Right hindlimb (tissue), 1 donor: ENCODE measurements around the gene MOV10L1.

ENCODE experiments used
- DNase-seq: peaks from one replicate; pipeline ENCODE4 v3.0.0-alpha.2; 2018

Gene MOV10L1

DNA sequence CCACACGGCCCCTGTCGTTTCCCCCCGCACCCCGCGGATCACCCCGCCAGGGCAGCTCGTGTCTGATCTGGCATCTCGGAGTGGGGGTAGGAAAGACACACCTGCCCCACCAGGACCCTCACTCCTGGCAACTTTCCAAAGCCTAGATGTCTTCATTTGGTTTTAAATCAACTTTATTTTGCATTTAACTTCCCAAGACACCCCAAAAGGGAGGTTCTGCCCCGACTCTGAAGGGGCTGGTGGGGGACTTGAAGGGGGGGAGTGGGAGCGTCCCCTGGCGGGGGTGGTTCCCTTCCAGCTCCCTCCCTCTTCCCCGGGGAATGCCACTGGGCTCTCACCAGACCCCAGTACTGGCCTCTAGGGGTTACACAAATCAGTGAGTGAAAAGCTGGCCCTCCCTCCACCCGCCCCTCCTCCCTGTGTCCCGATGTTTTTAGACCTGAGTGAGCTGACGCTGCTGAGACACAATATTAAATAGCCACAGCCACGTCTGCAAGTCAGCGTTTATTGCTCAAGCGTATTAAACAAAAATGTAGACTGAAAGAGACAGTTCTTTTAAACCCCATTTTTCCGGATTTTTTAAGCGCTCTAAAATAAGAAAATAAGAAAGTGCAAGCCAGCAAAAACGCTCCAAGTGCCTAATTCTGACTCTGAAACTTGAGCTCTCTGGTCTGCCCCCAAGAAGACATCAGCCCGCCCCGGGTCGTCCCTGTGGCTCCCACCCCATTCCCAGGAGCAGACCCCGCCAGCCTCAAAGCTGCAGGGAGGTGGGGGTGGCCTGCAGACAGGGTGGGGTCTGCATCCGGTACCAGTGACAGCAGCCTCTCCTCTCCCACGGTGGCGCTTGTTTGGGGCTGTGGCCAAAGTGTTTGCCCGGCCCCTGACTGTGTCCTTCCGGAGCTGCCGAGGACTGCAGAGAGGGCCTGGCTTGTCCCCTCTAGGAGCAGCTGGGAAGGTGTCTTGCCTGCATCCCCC, 30.6 kb upstream of the MOV10L1 start:
- DNase-seq = peak; percentile 26

DNA sequence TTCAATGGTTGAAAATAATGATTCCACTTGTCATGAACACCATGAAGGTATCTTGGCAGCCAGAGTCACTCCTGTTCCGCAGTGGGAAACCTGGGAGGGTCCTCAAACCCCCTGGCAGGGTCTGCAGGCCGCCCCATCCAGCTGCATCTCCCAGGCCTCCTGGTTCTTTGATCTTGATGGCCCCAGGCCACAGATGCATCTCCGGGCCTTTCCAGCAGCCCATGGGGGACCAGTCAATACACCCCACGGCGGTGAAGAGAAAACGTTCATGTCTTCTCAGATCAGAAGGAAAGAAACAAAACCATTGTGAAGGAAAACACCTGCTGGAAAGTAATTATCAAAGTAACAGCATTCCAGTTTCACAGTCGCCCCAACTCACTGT, 29.9 kb upstream of the MOV10L1 start:
- DNase-seq = no peak

DNA sequence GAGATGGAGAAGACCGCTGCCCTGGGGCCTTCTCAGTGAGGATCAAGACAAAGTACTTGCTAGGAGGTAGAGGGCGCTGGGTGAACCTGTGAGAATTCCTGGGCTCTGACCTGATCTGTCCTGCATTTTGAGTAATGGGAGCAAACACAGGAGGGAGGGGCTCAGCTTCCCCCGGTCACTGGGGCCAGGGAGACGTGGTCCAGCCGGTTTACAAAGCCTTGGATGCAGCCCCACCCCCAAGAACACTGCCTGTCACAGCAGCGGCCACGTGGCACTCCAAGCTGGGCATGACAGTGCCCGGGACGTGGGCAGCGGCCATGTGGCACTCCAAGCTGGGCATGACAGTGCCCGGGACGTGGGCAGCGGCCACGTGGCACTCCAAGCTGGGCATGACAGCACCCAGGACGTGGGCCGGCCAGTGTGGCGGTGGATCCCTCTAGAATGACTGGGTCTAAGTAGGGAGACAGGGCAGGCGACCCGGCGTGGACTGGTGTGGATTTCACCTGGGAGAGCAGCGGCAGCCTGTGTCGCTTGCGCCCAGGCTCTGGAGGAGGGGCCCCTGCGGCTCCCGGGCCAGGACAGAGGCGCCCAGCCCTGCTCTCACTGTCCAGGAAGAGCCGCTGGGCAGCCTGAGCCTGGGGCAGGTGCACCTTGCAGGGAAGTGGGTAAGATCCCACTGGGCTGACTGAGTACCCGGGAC, 29.2 kb upstream of the MOV10L1 start:
- no peak for DNase-seq

DNA sequence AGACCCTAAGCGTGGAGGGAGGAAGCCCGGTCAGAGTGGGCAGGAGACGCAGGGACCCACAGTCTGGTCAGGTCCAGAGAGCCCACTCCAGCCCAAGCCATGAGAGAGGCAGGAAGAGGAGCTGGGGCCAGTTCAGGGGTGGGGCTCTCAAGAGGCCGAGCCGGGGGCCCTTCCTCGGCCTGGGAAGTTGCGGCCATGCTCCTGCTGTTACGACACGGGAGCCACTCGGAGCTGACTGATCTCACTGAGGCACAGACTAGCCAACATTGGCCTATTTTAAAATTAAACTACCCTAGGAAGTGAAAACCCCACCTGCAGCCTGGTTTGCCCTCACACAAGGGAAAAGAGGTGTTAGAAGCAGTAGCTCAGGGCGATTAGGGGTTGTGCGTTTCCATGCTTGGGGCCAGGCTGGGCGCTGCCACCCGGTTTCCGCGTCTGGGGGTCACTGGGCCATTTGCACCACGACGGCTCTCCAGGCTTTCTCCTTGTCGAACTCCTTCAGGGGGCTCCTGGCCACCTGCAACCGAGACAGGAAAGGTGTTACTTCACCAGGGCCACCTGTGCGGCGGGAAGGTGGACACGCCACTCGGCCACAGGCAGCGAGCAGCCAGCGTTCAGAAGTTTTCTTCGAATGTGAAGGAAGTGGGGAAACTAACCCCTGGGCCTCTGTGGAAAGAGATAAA, 28.5 kb upstream of the MOV10L1 start:
- DNase-seq = no peak

DNA sequence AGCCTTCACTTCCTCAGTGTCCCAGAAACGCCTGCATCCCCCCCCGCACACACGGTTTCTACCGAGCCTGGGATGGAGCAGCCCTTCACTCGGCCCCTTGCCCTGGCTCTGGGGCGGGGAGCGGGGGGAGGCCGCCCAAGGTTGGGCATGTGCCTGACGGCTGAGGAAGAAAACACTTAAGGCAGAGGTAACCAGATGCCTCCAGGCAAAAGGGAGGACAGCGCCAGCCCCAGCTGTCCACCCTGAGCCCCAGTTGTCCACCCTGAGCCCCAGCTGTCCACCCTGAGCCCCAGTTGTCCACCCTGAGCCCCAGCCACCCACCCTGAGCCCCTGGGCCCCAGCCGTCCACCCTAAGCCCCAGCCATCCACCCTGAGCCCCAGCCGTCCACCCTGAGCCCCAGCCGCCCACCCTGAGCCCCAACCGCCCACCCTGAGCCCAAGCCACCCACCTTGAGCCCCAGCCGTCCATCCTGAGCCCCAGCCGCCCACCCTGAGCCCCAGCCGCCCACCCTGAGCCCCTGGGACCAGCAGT, 27.9 kb upstream of the MOV10L1 start:
- DNase-seq = no peak

DNA sequence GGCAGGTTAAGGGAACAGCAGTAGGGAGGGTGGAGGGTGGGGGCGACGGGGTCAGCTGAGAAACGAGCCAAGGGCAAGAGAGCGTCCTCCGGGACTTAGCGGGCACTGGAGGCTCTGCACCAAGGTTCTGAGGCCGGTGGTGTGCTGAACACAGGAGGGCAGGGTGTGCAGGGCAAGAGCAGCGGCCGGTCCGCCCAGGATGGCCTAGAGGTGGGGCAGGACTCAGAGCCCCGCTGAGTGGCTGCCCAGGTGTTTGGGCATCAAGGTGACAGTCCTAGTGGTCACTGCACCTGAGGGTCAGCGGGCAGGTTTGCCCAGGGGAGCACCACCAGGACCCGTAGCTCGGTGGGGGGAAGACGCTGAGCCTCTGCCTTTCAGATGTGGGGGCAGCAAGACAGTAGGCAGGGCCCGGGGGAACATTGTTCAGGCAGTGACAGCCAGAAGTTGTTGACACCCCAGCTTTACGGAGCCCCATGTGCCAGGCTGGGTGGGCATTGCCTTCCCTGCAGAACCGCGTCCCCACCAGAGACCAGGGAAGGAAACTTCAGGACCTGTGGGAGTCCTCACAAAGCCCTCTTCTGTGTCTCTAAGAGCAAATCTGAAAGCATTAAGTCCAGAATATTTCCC, 27.2 kb upstream of the MOV10L1 start:
- no peak for DNase-seq

DNA sequence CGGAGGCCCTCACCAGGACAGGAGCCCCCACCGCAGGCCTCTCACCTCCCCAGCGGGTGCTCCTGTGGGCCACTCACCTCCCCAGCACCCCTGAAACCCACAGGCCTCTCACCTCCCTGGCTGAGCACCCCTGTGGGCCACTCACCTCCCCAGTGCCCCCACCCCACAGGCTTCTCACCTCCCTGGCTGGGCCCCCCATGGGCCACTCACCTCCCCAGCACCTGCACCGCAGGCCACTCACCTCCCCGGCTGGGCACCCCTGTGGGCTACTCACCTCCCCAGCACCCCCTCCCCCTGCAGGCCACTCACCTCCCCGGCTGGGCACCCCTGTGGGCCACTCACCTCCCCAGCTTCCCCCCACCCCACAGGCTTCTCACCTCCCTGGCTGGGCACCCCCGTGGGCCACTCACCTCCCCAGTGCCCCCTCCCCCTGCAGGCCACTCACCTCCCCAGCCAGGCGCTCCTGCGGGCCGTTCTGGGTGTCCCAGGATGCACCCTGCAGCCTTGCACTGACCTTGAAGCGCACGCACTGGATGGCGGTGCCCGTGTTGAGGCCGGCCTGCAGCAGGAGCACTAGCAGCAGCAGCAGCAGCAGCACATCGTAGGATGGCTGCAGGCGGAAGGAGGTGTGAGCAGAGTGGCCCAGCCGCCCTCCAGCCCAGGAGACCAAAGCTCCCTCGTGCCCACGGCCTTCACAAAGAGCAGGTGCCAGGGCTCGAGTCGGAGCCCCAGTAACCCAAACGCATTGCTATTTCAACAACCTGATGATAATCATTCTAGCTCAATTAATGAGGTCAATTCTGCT, 26.0 kb upstream of the MOV10L1 start:
- DNase-seq = no peak

DNA sequence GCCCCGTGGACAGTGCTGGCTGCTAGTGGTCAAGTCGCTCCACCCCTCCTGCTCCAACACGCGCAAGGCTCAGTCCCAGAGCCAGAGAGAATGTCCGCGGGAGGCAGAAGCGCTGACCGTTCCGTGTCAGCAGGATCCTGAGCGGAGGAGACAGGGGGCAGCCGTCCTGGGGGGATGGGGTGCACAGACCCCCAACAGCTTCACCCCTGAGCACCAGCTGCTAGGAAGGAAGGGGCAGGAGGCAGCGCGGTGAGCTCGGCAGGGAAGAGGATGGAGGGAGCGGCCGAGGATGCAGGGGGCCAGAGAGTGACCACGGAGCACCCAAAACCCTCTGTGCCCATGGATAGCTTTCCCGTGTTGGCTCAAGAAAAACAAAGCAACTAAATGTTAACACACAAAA, 25.4 kb upstream of the MOV10L1 start:
- no peak for DNase-seq

DNA sequence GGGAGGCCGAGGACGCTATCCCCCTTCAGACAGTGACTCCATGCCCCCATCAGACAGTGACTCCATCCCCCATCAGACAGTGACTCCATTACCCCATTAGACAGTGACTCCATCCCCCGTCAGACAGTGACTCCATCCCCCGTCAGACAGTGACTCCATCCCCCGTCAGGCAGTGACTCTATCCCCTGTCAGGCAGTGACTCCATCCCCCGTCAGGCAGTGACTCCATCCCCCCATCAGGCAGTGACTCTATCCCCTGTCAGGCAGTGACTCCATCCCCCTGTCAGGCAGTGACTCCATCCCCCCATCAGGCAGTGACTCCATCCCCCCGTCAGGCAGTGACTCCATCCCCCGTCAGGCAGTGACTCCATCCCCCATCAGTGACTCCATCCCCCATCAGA, 22.6 kb upstream of the MOV10L1 start:
- DNase-seq = no peak

DNA sequence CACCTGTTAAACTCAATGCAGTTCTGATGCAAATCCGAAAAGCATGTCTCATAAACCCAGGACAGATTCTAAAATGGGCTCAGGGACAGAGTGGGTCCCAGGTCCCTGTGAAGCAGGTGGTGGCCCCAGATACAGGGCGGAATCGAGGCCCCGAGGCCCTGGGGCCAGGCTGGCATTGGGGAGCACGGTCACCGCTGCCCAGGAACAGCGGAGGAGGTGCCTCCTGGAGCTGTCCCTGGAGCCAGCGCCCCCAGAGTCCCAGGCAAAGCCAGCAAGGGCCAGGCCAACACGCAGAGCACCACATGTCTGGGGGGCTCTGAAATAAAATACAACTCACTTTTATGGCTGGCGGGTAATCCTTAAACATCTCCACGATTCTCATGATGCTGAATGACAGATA, 21.7 kb upstream of the MOV10L1 start:
- DNase-seq = no peak

DNA sequence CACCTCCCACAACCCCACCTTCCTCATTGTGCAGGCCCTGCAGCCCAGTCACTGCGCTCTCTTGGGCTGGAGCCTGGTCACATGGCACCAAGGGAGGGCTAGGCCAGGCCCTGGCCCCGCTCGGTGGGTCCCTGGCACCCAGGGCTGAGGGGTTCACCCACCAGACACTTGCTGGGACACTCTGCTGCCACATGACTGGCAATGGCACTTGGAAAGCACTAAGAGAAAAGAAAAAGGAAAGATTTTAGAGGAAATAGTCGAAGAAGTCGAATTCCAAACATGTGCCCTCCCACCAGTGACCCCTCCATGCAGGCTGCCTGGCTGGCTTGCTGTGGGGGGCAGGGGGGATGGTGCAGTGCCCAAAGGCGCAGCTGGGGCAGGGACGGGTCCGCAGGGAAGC, 19.4 kb upstream of the MOV10L1 start:
- DNase-seq = no peak

DNA sequence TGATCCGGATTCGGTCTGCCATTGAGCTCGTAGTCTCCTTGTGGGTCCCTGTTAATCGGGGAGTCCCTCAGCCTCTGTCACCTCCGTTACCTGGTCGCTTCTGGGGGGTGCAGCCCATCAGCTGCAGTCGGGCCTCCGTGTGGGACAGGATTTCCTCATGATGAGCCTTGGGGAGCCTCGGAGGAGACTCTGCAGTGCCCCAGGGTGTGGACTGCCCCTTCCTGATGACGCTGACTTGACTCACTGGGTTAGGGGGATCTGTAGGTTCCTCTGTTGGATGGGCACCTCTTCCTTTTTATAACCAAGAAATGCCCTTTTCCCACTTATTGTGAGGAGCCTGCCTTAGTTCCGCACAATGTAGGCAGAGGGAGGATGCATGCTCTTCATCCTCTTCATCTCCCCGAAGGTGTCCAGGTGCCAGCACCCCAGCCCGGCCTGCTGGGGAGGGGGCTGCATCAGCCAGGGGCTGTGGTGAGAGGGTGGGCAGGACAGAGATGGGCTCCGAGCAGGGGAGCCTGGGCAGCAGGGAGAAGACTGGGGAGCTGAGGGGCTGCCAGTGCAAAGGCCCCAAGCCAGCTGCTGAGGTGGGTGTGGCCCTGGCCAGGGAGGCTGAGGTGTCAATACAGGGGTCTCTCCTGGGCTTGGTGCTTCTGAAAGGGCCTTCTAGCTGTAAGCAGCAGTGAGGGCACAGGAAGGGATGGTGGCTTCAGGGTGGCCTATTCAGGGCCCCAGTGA, 18.2 kb upstream of the MOV10L1 start:
- DNase-seq = no peak

DNA sequence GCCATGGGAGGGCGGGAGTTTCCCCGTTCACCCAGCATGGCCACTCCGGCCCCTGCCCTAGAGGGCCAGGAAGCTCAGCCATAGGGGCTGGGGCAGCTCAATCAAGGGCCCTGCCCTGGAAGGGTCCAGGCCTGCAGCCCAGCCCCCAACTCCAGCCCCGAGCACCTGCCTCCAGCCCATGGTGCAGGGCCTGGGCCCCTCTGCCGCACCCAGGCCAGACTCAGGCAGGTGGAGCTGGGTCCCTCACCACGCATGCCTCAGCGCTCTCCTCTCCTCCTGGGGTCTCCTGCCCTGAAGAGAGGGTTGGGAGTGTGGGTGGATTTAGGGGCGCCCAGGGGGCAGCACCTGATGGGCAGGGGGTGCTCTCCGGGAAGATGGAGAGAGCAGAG, 17.6 kb upstream of the MOV10L1 start:
- no peak for DNase-seq

DNA sequence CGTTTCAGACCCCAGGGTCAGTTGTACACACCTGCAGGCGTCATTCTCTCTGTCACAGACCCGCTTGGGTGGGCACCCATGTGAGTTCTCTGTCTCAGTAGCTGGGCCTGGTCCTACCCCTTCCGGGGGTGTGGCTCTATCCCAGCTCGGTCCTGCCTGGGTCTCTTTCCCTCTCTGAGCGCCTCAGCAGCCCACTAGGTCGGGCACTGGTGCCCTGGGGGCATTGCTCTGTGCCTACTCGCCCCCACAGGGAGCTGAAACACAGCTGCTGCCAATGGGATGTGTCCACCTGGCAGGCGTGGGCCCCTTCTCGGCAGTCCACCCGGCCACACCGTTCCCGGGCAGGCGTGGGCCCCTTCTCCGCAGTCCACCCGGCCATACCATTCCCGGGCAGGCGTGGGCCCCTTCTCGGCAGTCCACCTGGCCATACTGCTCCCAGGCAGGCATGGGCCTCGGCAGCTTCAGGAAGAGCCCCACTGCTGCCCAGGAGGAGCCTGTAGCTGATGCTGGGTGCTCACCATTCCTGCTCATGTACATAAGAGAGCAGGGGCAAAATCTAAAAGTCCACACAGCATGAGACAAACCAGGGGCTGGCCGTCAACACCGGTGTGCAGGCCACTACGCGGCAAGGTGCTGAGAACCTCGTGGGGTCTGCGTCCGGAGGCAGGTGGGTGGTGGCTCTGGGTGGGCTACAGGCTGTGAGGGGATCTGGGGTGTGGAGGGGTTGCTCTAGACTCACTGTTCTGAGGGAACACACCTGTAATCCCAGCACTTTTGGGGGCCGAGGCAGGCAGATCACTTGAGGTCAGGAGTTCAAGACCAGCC, 16.9 kb upstream of the MOV10L1 start:
- no peak for DNase-seq

DNA sequence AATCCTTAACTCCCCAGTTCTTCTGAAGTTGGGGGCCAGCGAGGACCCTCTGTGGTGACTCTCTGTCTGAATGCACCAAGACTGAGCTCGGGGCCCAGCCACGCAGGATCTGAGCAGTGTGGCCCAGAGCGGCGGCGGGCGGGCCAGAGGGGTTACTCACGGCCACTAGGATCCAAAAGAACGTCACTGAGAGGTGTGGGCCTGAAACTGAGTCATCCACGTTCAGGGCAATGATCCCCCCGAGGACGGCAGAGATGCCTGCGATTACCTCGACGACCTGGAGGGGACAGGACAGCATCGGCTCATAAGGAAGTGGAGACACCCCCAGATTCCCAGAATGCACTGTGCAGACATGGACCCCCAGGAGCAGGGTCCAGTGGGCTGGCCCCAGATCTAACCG, 15.8 kb upstream of the MOV10L1 start:
- no peak for DNase-seq

DNA sequence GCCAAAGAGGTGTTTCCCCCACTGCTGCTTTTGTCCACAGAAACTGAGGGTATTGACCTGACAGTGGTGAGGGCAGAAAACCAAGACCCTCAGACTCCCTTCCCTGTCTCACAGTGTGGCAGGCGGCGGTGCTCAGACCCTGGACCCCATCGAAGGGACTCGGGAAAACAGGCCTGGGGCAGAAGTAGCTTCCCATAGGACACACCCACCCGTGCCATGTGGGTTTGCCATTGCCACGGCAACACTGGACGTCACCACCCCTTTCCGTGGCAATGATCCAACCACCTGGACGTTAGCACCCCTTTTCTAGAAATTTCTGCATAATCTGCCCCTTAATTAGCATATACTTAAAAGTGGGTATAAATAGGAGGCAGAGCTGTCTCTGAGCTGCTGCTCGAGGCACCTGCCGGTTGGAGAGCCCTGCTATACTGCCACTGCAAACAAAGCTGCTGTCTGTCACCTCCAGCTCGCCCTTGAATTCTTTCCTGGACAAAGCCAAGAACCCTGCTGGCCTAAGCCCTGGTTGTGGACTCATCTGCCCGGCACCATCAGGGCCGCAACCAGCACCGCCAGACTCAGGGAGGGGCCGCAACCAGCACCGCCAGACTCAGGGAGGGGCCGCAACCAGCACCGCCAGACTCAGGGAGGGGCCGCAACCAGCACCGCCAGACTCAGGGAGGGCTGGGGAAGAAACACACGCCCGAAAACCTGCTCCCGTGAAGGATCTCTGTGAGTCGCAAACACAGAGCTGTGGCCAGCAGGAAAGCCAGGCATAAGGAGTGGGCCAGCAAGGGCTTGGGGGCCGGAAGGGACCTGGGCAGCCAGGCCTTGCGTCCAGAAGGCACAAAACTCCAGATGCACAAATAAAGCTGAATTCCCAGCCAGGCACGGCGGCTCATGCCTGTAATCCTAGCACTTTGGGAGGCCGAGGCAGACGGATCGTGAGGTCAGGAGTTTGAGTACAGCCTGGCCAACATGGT, 15.0 kb upstream of the MOV10L1 start:
- no peak for DNase-seq

DNA sequence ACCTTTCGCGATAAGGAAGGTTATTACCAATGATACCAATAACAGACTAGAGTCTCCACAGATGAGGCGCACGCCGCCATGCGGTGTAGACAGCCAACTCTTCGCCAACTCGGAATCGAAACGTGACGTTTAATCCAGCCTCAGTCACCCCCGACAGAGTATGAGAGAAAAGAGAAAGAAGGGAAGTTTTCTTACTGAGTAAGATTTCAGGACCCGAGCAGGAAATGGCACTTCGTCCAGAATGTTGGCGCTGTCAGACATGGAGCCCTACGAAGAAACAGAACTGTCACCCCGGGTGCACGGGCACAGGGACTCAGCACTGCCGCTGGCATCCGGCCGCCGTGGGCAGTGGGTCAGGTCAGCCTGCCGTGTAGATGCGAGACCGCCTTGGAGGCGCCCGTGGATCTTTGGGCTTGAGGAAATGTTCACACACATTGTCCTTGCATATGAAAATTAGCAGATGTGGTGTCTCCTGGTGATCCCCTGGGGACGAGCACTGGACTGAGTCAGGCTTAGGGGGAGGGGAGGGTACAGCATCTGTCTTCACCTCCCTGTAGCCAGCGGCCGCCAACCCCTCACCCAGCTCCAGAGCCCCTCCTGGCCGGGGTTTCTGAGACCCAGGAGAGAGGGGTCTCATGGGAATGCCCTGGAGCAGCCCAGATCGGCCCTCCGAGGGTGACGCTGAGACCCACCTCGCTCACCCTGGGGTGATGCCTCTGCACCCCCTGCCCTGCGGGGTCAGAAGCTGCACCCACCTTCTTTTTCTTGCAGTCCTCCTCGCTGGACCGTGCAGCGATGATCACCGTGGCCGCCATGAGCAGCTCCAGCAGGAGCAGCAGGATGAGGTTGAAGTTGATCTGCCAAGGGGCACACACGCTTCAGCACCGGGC, 12.9 kb upstream of the MOV10L1 start:
- DNase-seq = no peak

DNA sequence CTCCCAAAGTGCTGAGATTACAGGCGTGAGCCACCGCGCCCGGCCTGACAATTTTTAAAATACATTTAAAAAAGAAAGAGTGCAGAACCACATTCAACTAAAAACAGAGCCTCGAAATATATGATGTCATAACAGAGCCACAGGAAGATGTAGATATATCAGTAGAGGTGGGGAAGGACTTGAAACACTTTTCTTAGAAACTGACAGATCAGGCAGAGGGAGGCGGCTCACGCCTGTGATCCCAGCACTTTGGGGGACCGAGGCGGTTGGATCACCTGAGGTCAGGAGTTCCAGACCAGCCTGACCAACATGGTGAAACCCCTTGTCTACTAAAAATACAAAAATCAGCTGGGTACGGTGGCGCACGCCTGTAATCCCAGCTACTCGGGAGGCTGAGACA, 11.6 kb upstream of the MOV10L1 start:
- no peak for DNase-seq
